Eye (tissue), 1 donor: Measurements from ENCODE around the gene KCTD2.

Experiments used
- DNase-seq: peaks from one replicate; pipeline ENCODE4 v3.0.0-alpha.2; 2015

Gene KCTD2

DNA sequence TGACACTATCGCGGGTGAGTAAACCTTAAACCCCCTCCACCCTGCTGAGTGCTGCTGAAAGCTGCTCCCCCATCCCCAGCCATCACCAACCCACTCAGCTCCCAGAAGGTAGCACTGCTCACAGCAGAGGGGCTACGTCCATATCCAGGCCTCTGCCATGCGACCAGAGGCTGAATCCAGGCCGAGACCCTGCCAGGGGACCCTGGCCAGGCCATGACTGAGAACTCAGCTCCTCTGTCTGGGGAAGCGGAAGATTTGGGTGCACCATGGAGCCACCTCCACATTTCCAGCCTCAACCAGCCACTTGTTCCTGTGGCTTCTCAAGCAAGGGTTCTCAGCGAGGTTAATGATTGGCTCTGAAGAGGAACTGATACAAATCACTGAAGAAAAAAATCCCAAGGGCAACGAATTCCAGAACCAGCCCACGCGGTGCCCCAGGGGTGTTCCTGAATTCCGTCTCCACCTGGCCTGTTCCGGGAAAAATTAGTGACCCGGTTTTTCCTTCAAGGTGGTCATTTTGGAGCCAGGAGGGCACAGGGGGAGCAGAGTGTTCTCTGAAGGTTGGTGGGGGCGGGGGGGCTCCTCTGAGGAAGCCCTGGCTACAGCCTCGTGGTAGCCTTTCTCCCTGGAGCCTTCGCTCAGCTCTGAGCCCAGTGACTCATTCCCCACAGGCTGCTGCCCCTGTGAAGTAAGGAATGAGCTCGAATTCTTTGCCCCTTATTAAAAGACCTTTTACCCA is 31.4 kb downstream of the KCTD2 start:
- DNase-seq, result no peak

DNA sequence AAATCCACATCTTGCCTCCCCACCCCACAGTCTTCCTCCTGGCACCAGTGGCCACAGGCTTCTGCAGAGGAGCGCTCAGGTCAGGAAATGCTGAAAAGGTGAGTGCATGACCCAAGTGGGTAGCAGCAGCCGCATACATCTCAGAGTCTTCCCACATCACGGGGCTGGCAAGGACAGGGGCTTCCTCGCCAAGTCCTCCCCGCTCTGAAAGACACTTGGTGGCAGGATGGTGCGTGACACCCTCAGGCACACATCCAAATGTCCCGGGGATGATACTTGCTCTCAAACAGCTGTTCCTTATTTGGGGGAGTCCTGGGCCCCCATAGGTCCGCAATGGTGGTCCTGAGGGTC is 32.0 kb downstream of the KCTD2 start:
- no peak for DNase-seq

DNA sequence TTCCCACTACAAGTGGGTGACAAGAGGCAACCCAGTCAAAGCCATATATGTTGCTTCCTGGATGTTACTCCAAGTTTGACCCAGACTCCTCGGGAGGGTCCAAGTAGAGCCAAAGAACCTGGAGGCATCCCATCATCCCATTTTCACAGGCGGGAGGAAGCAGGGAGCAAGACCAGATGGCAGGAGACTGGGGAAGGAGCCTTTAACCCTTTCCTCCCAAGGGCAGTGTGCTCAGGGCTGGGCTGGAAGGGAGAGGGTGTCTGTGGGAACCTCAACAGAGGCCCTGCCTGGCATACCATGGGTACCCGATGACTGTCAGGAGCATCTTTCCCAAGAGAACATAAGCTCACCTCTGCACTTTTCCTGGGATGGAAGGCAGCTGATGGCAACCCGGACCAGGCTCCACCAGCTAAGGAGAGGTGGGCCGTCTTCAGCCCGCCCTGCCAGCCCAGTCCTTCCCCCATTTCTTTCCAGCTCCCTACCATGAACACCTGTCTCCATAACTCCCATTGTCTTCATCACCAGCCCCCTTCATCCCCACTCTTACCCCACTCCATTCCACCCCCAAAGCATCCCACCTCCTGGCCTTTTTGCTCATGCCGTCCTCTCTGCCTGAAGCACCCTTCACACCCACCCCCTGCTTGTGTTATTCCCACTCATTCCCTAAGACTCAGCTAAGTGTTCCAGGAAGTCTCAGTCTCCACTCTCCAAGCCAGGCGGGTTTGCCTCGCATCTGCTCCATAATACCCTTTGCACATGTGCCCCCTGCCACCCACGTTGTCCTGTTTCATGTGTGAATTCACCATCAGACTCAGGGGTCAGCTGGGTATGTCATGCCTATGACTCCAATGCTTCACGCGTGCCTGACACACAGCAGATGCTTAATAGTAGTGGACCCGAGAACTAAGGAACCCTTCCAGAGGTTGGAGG is 34.9 kb downstream of the KCTD2 start:
- DNase-seq, result no peak

DNA sequence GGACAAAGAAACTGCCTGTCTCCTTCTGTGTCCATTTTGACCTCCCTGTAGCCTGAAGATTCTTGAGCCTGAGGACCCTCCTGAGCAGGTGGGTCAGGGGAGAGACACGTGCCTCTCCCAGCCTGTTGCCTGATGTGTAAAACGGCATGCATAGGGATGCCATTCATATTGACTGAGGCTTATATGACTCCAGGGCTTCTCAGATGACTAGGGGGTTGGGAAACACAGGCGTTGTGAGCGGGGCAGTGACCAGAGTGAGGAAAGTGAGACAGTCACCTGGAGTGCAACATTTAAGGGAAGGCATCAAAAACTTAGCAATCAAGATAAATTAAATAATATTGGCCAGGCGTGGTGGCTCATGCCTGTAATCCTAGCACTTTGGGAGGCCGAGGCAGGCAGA is 35.7 kb downstream of the KCTD2 start:
- DNase-seq, result no peak

DNA sequence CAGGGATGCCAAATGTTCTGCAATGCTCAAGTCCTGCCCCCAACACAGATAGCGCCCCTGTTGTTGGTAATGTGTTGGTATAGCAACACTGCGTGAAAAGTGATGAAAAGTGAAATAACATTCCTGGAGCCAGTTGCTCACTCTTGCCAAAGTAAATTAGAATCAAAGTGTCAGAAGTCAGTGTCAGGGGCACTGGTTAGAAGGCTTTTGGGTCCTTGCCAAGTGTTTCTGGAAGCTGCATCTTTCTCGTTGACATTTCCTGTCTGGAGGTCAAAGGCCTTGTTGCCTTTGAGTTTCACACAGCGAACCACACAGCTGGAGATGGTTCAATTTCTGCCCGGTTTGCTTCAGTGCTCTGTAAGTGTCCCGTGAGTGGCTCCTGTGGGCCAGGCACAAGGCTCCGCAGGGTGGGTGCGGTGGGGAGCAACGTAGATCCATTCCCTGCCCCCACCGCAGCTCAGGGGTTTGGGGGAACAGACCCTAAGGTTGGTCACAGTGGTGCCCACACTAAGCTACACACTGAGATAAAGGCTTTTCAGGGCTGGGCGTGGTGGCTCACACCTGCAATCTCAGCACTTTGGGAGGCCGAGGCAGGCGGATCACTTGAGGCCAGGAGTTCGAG is 37.1 kb downstream of the KCTD2 start:
- DNase-seq, result peak; percentile 54

DNA sequence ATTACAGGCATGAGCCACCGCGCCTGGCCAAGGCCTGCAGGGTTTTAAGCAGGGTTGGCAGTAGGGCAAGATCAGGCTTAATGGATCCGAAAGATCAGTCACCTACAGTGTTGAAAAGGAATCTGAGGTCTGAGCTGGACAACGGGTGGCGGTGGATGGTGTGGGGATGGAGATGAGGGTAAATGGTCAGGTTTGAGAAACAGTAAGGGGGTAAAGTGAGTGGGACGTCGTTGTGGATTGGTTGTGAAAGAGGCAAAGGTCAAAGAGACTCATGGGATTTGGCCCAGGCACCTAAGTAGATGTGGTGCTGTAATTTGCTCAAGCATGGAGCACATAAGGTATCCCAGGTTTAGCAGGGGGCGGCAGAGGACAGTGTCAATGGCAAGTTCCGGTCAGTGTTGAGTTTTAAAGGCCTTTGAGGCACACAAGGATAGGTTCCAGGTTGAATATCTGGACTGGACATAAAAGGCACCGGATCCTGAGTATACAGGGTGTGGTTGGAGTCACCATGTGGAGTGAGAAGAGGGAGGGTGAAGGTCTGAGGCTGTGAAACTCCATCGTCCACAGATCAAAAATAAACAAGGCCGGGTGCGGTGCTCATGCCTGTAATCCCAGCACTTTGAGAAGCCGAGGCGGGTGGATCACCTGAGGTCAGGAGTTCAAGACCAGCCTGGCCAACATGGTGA is 39.6 kb downstream of the KCTD2 start:
- no peak for DNase-seq

DNA sequence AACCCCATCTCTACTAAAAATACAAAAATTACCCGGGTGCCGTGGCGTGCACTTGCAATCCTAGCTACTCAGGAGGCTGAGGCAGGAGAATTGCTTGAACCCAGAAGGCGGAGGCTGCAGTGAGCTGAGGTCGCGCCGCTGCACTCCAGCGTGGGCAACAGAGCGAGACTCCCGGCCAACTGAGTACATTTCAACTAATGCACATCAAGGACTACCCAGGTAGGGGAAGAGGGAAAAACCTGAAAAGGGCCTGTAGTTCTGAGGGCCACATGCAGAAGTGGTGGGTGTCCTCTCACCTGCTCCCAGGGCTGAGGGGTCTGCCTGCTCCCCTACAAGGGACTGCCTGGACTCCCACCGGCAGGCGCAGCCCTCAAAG is 40.1 kb downstream of the KCTD2 start:
- DNase-seq, result no peak

DNA sequence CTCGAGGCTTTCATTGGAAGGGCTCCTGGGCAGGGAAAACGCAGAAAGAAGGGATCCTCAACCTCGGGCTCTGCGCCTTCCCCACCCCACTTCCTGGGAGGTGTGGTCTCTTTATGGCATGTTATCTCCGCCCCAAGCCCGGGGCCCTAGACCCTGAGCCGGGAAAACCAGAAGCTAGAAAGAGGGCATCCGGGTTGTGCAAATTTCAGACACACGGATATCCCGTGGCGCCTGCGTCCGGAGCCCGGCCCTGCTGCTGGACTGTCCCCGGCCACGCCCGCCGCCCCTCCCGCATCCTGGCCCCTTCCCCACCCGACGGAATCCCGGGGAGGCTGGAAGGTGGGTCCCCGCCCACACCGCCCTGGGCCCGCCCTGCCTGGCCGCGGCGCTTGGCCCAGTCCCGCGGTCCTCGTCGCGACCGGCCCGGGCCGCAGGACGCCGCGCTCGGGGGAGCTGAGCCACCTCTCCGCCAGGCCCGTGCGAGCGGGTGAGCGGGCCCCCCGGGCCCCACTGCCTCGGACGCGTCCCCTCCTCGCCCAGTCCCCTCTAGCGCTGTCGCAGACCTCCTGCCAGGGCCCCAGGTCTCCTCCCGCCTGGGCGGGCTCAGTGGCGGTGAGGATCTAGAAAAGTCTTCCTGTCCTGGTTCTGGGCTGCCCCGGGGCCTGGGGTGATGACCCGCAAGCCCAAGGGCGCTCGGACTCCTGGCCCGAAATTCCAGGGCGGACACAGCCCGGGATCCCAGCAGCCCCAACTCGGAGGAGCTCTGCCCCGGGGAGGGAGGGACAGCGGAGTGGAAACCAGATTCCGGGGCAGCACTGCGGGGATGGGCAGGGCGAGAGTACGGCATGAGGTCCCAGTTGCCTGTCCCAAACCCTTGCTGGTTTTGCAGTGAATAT is 40.8 kb downstream of the KCTD2 start, which contains the start of gene SLC16A5:
Gene SLC16A5 (plus strand): TSS at position 397 of the 896 bp plus-strand sequence. CDS start 5,683 bp downstream, outside the sequence.
- DNase-seq, result peak; percentile 86

DNA sequence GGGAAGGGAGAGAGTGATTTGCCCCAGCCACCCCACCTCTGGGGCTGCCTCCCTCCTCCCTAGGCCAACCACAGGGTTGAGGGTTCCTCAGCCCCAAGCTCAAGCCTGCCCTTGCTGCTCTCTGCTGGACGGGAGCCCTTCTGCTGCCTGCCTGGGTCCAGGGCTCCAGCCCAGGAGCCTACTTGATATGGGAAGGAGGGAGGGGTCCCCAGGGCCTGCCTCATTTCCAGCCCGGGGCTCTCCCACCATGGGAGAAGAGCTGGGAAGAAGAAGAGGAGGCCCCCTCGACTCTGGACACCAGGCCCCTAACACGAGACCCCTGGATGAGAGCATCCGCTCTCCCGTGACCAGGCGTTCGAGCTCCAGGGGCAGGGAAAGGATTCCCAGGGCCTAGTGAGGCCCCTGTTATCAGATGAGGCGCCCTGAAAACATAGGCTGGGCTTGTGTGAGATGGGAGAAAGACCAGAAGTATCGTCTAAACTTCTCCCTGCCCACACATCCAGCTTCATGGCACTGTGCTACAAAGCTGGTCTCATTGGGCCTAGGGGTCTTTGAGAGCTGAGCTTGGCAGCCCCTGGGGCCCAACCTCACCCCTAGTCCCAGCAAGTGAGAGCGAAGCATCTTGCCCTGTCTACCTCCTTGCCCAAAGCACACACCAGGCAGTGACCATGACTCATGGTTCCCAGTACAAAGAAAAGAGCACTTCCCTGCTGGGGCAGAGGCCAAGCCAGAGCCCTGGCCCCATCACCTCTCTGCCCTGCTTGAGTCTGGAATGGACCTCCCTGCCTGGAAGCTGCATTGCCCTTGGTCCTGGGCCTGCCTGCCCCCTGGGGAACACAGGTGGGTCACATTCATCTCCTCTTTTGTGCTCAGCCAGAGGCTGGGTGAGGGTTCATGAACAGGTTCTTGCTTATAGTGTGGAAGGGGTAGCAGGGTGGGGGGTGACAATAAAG is 41.7 kb downstream of the KCTD2 start:
- no peak for DNase-seq

DNA sequence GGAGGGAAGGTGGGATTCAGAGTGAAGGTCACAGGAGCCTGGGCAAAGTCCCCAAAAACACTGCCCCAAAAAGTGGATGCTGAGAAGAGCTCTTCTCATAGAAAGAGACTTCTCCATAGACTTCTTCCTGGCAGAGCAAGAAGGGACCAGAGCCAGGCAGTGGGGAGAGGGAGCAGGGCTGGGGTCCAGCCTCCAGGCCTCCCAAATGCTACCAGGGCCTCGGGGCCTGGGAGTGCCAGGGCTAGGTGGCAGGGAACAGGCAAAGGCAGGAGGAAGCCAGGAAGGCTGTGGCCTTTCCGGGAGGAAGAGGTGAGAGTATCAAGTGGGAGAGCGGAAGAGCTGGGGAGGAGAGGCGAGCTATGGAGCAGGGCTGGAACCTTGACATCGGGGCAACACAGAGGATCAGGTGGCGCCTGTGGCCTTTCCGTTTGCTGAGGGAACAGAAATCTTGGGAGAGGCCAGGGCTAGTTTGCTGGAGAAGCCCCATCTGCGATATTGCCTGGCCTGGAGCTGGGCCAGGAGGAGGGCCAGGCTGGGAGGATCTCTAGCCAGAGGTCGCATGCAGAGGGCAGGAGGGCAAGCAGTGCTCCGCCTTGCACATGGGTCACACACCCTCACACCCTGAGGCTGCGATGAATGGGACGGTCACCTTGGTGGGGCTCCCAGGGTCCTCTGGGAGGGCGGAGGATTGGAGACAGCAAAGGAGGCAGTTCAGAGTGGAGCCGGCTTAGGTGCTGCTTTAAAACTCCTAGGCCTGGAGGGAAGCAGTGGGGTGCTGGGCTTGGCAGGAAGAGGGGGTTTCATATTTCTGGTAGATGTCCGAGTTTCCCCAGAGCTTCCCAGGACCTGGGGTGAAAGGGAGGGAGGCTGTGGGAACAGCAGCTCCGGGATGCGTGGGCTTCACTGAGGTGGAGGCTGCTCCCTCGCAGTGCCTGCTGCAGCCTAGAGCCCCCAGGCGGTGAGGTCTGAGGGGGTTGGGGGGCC is 44.1 kb downstream of the KCTD2 start:
- DNase-seq, result no peak

DNA sequence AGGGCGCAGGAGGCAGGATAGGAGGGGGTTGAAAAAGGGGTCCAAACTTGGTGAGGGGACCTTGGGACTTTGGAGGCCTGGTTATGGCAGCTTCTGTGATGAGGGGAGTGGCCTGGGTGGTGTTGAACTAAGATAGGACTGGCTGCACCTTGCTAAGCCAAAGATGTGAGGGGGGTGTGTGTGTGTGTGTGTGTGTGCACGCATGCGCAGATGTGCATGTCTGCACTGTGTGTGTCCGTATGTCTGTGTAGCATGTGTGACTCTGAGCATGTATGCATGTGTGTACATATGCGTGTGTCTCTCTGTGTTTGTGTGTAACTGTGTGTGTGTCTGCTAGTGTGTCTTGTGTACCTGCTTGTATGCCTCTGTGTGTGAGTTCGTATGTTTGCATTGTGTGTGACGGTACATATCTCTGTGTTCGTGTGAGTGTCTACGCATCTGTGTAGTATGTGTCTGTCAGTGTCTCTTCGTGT is 44.9 kb downstream of the KCTD2 start:
- DNase-seq, result no peak

DNA sequence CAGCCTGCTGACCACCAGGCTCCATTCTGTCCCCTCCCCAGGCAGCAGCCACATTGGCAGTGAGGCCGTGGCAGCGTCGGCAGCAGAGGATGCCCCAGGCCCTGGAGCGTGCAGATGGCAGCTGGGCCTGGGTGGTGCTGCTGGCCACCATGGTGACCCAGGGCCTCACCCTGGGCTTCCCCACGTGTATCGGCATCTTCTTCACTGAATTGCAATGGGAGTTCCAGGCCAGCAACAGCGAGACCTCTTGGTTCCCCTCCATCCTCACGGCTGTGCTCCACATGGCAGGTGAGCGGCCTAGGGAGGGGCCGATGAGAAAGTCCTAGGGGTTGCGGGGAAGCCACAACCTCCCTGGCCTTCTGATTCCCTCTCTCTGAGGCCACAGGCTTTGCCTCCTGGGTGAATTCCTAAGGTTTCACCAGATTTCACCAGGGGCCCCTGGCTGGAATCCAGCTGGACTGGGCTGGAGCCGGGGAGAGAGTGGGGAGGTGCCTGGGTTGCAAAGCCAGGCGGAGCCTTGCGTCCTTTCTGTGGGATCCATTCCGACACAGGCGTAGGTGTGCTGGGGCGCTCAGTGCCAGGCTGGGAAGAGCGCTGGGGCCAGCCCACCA is 46.6 kb downstream of the KCTD2 start:
- DNase-seq, result no peak

DNA sequence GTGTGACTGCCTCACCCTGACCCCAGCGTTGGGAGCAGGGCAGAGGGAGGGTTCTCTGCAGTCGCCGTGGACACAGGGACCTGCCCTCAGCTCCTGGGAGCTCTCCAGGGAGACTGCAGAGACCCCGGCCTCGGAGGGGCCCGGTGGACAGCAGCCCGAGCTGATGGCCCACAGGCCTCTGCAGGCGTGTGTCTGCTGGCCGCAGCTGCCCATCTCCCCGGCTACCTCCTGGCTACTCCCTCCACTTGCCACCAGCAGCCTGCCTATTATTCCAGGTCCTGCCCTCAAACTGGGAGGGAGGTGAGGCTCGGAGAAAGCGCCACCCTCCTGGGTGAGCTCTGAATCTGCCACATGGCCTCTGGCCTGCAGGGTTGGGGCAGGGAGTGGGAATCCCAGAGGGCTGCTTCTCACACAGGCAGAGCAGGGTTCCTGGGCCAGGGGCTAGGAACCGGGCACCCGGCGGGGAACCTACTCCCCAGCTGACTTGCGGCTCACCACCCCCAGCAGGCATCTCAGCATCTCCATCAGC is 47.9 kb downstream of the KCTD2 start:
- no peak for DNase-seq

DNA sequence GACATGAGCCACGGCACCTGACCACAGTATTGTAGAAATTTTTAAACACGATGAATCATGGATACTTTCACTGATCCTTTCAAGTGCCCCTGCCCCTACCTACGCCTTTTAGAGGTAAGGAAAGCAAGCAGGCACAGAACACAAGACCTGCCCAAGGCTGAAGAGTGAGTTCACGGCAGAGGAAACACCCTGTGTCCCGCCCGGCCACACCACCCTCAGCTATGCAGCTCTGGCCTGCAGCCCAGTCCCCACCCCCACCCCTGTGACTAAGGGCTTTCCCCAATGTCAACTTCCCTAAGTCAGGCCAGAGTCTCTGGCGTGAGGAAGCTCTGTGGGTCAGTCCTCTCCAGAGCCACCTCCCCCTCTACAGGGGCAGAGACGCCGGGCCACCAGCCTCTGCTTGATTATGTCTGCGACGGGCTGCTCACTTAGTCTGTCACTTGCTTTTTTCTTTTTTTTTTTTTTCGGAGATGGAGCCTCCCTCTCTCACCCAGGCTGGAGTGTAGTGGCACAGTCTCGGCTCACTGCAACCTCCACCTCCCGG is 49.1 kb downstream of the KCTD2 start:
- DNase-seq, result no peak

DNA sequence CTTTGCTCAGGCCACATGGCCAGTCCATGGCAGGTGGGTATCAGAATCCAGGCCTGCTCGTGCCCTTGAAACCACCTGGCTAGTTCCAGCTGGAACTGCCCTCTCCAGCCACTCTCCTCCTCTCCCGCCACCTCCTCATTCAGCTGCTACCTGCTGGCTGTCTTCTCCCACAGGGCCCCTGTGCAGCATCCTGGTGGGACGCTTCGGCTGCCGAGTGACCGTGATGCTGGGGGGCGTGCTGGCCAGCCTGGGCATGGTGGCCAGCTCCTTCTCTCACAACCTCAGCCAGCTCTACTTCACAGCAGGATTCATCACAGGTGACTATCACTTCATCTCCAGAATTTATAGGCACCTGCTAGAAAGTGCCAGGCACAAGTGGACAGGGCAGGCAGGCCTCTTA is 50.8 kb downstream of the KCTD2 start:
- DNase-seq, result no peak

DNA sequence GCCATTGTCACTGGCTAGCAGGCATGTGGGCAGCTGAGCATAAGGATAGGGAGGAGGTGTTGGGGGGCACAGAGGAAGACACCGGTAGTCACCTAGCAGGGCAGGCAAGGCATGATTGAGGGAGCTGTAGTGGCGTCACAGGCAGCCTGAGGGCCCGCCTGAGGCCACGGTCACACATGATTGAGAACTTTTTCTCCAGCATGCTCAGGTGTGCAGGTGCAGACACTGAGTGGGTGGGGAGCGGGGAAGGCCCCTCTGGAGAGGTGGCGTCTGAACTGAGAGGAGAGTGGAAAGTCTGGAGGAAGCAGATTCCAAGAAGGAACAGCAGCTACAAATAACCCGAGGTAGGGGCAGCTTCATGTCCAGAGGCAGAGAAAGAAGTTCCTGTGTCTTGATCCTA is 51.8 kb downstream of the KCTD2 start:
- no peak for DNase-seq

DNA sequence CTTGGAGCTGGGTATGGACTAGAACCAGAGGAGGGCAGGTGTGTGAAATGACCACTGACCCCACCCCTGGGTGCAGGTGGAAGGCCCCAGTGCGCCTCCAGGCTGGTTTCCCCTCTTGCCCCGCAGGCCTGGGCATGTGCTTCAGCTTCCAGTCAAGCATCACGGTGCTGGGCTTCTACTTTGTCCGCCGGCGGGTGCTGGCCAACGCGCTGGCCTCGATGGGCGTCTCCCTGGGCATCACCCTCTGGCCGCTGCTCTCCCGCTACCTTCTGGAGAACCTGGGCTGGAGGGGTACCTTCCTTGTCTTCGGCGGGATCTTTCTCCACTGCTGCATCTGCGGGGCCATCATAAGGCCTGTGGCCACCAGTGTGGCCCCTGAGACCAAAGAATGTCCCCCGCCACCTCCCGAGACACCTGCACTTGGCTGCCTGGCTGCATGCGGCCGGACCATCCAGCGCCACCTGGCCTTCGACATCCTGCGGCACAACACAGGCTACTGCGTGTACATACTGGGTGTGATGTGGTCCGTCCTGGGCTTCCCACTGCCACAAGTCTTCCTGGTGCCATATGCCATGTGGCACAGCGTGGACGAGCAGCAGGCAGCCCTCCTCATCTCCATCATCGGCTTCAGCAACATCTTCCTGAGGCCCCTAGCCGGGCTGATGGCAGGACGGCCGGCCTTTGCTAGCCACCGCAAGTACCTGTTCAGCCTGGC is 53.0 kb downstream of the KCTD2 start:
- no peak for DNase-seq

DNA sequence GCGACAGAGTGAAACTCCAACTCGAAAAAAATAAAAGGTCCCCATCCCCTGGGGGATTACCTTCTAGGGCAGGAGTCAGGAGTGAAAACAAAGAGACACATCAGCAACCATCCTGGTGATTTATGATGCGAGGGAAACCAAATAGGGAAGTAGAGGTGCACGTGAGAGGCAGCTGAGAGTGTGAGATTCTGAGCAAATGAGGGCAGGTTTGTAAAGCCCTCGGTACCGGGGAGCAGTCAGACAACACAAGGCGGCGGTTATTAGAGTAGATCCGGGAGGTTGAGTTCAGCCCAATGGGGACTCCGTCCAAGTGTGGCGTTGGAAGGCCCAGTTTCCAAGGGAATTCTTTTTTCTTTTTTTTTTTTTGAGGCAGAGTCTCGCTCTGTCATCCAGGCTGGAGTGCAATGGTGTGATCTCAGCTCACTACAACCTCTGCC is 55.4 kb downstream of the KCTD2 start:
- DNase-seq, result no peak
